HEK293T (cell line): ENCODE results near the gene TBC1D23.

Experiments used
- ARNT ChIP-seq: fragments of 450-650 bp; IDR thresholded peaks from 2 replicates; pipeline ENCODE4 v1.6.1; 2017; ENCODE audit warnings: mild to moderate bottlenecking
- FOXM1 ChIP-seq: fragments of 450-650 bp; IDR thresholded peaks from 2 replicates; pipeline ENCODE4 v1.6.1; 2017; ENCODE audit warnings: mild to moderate bottlenecking, borderline replicate concordance
- HDGF ChIP-seq: fragments of 450-650 bp; IDR thresholded peaks from 2 replicates; pipeline ENCODE4 v1.6.1; 2017; ENCODE audit warnings: antibody characterized with exemption, borderline replicate concordance
- TARDBP ChIP-seq: fragments of 450-650 bp; IDR thresholded peaks from 2 replicates; pipeline ENCODE4 v1.6.1; 2016

DNA sequence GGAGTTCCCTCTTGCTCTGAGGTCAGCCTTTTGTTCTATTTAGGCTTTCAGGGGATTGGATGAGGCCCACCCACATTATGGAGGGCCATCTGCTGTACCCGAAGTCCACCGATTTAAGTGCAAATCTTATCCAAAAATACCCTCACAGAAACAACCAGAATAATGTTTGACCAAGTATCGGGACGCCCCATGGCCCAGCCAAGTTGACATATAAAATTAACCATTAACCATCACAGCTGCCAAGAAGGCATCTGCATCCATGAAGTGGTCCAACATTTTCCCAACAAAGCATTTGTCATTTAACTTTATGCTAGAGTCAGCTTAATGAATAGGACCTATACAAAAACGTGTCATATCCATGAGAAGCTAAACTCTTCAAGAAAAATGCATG is 46.2 kb upstream of the TBC1D23 start:
- no peak for TF ChIP-seq TARDBP
- TF ChIP-seq FOXM1, result no peak
- TF ChIP-seq ARNT, result no peak
- no peak for TF ChIP-seq HDGF
